OCI-LY1 (cell line): ENCODE data around the gene MTUS2.

ENCODE experiments used
- H2AFZ ChIP-seq: fragments of 200-600 bp; sonication (generic), shearing (Covaris generic); 2 replicates; pipeline ENCODE4 v1.6.0; 2014; ENCODE audit warnings: antibody characterized with exemption, mild to moderate bottlenecking, low read length
- H3F3A ChIP-seq: fragments of 200-600 bp; sonication (generic), shearing (Covaris generic); 2 replicates; pipeline ENCODE4 v1.6.0; 2014; ENCODE audit warnings: mild to moderate bottlenecking, antibody characterized with exemption, low read length, moderate library complexity; ENCODE audit not compliant: insufficient read depth
- H3K27ac ChIP-seq: fragments of 200-600 bp; sonication (generic); 2 replicates; pipeline ENCODE4 v1.5.1; 2014; ENCODE audit warnings: low read length, mixed run types, mild to moderate bottlenecking, low read depth; ENCODE audit not compliant: poor library complexity, severe bottlenecking
- H3K27me3 ChIP-seq: fragments of 200-600 bp; sonication (generic); 2 replicates; pipeline ENCODE4 v1.6.0; 2014; ENCODE audit warnings: antibody characterized with exemption, mild to moderate bottlenecking, low read length, moderate library complexity; ENCODE audit not compliant: insufficient read depth
- H3K36me3 ChIP-seq: fragments of 200-600 bp; sonication (generic); 2 replicates; pipeline ENCODE4 v1.6.1; 2014; ENCODE audit warnings: mild to moderate bottlenecking, antibody characterized with exemption, low read length, moderate library complexity, mixed read lengths; ENCODE audit not compliant: insufficient read depth
- H3K4me1 ChIP-seq: fragments of 200-600 bp; sonication (generic); 2 replicates; pipeline ENCODE4 v1.5.1; 2014; ENCODE audit warnings: mild to moderate bottlenecking, low read length, moderate library complexity; ENCODE audit not compliant: insufficient read depth, severe bottlenecking
- H3K4me2 ChIP-seq: fragments of 200-600 bp; sonication (generic), shearing (Covaris generic); 2 replicates; pipeline ENCODE4 v1.6.1; 2014; ENCODE audit warnings: low read length
- H3K4me3 ChIP-seq: fragments of 200-600 bp; sonication (generic); 2 replicates; pipeline ENCODE4 v1.5.1; 2014; ENCODE audit warnings: low read length, low read depth, mild to moderate bottlenecking, mixed read lengths; ENCODE audit not compliant: poor library complexity, severe bottlenecking
- H3K79me2 ChIP-seq: fragments of 200-600 bp; shearing (Covaris generic); 2 replicates; pipeline ENCODE4 v1.6.1; 2016; ENCODE audit warnings: mixed run types, low read length, mixed read lengths; ENCODE audit not compliant: insufficient read depth
- H3K9ac ChIP-seq: fragments of 200-600 bp; sonication (generic), shearing (Covaris generic); 2 replicates; pipeline ENCODE4 v1.6.1; 2014; ENCODE audit warnings: mild to moderate bottlenecking, low read length, mixed read lengths
- H3K9me2 ChIP-seq: fragments of 200-600 bp; sonication (generic), shearing (Covaris generic); 2 replicates; pipeline ENCODE4 v1.6.1; 2014; ENCODE audit warnings: low read depth, mild to moderate bottlenecking, low read length, mixed read lengths
- H3K9me3 ChIP-seq: fragments of 200-600 bp; shearing (Covaris generic); 2 replicates; pipeline ENCODE4 v1.6.1; 2014; ENCODE audit warnings: low read length, mixed read lengths
- H4K20me1 ChIP-seq: fragments of 200-600 bp; sonication (generic), shearing (Covaris generic); 2 replicates; pipeline ENCODE4 v1.6.0; 2016; ENCODE audit warnings: mild to moderate bottlenecking, low read length; ENCODE audit not compliant: insufficient read depth
- EZH2 ChIP-seq: fragments of 200-600 bp; sonication (generic), shearing (Covaris generic); IDR thresholded peaks from 2 replicates; pipeline ENCODE4 v1.8.0; 2017; ENCODE audit warnings: borderline replicate concordance, mixed run types, mild to moderate bottlenecking, antibody characterized with exemption, low read length, moderate library complexity, mixed read lengths
- TF ChIP-seq, protein P1 (sequence below): fragments of 200-600 bp; sonication (generic), shearing (Covaris generic); IDR thresholded peaks from 2 replicates; pipeline ENCODE4 v1.5.1; 2017; ENCODE audit warnings: mild to moderate bottlenecking, antibody characterized with exemption, low read length, moderate library complexity, mixed read lengths

The MTUS2 gene

GRCh38 chr13:29543230-29544215, 723.4 kb downstream of the MTUS2 start:
- no peaks in the 10 kb centered on the region for H3K9me3 ChIP-seq
- no peaks in the 10 kb centered on the region for H3F3A ChIP-seq
- H3K9ac ChIP-seq: no peak overlapping the region
- no peaks in the 10 kb centered on the region for H3K27me3 ChIP-seq
- no peak overlapping the region for H2AFZ ChIP-seq
- H3K4me2 ChIP-seq: no peak overlapping the region
- peaks cover 42% of the 10 kb centered on the region for H3K79me2 ChIP-seq
- H3K27ac ChIP-seq: no peak overlapping the region
- no peak overlapping the region for H3K4me3 ChIP-seq
- no peaks in the 10 kb centered on the region for H3K9me2 ChIP-seq
- TF ChIP-seq EZH2: no peak
- TF ChIP-seq, protein P1, sequence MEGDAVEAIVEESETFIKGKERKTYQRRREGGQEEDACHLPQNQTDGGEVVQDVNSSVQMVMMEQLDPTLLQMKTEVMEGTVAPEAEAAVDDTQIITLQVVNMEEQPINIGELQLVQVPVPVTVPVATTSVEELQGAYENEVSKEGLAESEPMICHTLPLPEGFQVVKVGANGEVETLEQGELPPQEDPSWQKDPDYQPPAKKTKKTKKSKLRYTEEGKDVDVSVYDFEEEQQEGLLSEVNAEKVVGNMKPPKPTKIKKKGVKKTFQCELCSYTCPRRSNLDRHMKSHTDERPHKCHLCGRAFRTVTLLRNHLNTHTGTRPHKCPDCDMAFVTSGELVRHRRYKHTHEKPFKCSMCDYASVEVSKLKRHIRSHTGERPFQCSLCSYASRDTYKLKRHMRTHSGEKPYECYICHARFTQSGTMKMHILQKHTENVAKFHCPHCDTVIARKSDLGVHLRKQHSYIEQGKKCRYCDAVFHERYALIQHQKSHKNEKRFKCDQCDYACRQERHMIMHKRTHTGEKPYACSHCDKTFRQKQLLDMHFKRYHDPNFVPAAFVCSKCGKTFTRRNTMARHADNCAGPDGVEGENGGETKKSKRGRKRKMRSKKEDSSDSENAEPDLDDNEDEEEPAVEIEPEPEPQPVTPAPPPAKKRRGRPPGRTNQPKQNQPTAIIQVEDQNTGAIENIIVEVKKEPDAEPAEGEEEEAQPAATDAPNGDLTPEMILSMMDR: no peak
- H3K4me1 ChIP-seq: peaks cover 32% of the 10 kb centered on the region
- H4K20me1 ChIP-seq: no peaks in the 10 kb centered on the region; the same call in 1 of the 2 replicates
- peaks cover 54% of the 10 kb centered on the region for H3K36me3 ChIP-seq

GRCh38 chr13:29545988-29546387, 725.8 kb downstream of the MTUS2 start:
- H3K79me2 ChIP-seq: peaks cover 32% of the 10 kb centered on the region

GRCh38 chr13:29546662-29547061, 726.5 kb downstream of the MTUS2 start:
- Histone ChIP-seq H3K4me2 (no peak overlapping the region), H3K9ac (no peak overlapping the region), H3K9me3 (no peaks in the 10 kb centered on the region), H3K4me1 (peaks cover under 1% of the 10 kb centered on the region), H3K36me3 (peaks cover 64% of the 10 kb centered on the region), H3K9me2 (no peaks in the 10 kb centered on the region), H3F3A (no peaks in the 10 kb centered on the region), H3K27ac (no peak overlapping the region), H3K79me2 (peaks cover 28% of the 10 kb centered on the region), H2AFZ (no peak overlapping the region), H3K4me3 (no peak overlapping the region), H3K27me3 (no peaks in the 10 kb centered on the region), H4K20me1 (no peaks in the 10 kb centered on the region; the same call in 1 of the 2 replicates)
- no peak for TF ChIP-seq EZH2
- TF ChIP-seq, protein P1: no peak

More at GRCh38 chr13:29545988-29546387, 725.8 kb downstream of the MTUS2 start:
- Histone ChIP-seq H3K4me1 (peaks cover 7% of the 10 kb centered on the region), H2AFZ (no peak overlapping the region), H3K4me3 (no peak overlapping the region), H3K36me3 (peaks cover 64% of the 10 kb centered on the region), H3K9me2 (no peaks in the 10 kb centered on the region), H3K9me3 (no peaks in the 10 kb centered on the region), H3F3A (no peaks in the 10 kb centered on the region), H3K9ac (no peak overlapping the region), H4K20me1 (no peaks in the 10 kb centered on the region; the same call in 1 of the 2 replicates), H3K4me2 (no peak overlapping the region), H3K27ac (no peak overlapping the region), H3K27me3 (no peaks in the 10 kb centered on the region)
- no peak for TF ChIP-seq EZH2
- TF ChIP-seq, protein P1: no peak
